GM18526 (cell line): ENCODE measurements around the gene B4GALNT3.

Experiments used
- POLR2A ChIP-seq: IDR thresholded peaks from 3 replicates; pipeline ENCODE4 v1.6.1; 2011; ENCODE audit not compliant: insufficient read length; ENCODE audit errors: extremely low read depth

The B4GALNT3 gene

DNA sequence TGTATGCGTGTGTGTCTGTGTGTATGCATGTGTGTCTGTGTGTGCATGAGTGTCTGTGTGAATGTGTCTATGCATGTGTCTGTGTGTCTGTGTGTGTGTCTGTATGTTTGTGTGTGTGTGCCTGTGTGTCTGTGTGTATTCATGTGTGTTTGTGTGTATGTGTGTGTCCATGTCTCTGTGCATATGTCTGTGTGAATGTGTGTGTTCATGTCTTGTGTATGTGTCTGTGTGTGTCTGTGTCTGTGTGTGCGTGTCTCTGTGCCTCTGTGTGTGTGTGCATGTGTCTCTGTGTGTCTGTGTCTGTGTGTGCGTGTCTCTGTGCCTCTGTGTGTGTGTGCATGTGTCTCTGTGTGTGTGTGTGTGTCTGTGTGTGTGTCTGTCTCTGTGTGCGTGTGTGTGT lies 121.1 kb downstream of the B4GALNT3 start:
- no peak for TF ChIP-seq POLR2A

DNA sequence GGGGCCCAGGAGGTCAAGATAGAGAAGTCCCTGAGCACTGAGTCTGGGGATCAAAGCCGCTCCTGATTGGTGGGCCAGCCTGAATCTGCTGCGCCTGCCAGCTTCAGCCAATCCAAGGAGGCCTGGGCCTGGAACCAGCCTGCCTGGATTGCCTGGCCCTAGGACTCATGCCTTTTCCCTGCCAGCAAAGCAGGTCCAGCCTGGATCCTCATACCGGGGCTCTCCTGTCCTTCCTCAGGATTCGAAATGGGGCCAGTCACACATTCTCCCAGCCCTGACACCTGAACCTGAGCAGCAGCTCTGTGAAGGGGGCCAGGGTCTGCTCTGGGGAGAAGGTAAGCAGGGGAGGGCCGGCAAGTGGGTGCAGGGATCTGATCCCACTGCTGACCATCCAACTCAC lies 121.6 kb downstream of the B4GALNT3 start:
- no peak for TF ChIP-seq POLR2A

DNA sequence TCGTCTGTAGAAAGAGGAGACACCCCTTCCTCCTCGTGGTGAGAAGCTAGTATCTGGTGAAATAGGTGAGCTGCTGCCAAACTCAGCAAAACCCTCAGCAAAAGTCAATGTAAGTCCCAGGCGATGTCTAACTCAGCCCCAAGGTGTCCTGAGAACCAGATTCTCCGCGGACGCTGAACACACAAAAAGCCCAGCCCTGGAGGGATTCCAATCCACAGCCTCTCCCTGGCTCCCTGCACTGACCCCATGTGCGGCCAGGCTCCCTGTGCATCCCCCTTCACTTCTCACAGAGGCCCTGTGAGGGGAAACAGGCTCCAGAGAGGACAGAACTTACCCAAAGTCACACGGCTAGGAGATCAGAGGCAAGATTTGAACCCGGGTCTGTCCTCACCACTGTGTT lies 122.0 kb downstream of the B4GALNT3 start:
- no peak for TF ChIP-seq POLR2A

DNA sequence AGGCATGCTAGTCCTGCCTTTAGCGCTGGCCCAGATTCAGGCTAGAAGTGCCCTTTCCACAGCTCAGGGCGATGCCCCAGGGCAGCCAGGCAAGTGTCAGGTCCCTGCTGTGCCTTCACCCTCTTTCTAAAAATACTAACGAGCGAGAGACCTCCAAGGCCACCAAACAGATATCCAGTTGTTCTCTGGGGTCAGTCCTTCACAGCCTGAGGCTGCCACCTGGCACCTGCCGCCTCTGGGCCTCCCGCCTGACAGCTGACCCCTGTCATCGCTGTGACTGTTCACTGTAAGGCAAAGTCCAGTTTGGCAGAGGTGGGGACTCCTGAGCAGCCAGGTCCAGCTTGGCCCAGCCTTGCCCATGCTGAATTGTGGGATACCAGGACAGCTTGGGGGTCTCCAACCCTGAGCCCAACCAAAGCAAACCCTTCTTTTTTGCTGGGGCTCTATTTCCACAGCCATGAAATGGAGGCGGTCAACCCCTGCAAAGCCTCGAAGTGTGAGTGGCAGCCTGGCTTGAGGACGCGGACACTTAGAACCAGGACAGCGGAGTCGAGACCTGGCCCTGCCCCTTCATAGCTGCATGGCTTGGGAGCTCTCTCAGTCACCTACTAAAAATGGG lies 123.6 kb downstream of the B4GALNT3 start:
- no peak for TF ChIP-seq POLR2A

DNA sequence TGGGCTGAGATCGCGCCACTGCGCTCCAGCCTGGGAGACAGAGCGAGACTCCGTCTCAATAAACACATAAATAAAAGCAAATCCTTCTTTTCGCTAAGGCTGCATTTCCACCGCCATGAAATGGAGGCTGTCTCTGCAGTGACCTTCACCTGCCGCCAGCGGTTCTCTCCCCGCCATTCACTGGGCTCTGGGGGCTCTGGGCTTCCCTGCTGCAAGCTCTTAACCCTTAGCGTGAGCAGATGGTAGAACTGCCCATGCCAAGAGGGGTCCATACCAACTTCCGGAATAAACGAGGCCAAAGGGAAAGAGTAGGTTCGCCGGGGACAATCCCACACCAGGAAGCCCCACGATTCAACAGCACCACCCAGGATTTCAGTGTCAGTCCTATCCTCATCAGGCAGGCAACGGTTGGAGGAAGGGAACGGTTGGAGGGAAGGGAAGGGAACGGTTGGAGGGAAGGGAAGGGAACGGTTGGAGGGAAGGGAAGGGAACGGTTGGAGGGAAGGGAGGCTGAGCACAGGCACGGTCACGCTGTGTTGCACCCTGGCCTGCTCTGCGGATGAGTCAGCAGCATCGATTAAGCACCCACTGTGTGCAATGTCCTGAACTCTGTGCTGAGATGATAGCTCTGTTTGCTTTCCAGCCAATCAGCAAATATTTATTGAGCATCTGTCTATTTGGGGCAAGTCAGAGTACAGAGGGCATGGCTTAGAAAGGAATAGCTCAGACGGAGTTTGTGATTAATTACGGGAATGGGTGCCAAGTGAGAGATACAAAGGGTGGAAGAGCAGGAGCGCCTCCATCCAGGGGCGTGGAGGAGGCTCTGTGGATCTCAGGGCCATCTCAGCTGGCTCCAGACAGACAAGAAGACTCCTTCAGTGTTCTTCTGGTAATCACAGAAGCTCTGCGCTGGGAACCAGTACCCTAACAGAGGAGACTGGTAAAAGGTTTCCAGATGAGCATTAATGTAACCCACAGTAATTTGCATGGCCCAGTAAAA lies 125.6 kb downstream of the B4GALNT3 start:
- TF ChIP-seq POLR2A: no peak

DNA sequence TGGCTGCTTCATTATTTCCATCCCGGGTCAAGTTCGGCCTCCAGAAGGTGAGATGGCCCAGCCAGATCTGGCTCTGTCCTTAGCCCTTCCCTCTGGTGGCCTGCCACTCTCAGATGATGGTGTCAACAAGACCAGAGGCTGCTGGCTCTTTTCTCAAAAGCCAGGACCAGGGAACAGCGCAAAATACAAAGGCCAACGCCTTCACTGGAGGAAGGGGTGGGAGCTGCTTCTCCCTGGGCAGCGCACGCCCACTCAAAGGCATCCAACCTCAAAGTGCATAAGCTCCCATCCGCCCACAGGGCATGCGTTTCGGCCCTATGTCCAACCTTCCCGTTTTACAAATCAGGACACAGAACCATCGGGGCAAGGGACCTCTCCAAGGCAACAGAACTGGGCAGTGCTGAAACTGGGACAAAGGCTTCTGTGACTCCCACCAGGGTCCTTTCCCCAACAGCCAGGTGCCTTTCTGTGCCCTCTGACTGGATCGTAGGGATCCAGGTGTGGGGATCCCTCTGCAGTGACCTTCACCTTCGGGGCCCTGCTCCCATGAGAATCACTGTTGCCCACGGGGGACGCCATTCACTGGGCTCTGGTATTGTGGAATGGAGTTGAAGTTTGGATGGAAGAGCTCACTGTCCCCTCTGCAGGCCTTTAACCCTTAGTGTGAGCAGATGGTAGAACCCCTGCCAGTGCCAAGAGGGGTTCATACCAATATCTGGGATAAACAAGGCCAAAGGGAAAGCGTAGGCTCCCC lies 126.8 kb downstream of the B4GALNT3 start:
- no peak for TF ChIP-seq POLR2A

DNA sequence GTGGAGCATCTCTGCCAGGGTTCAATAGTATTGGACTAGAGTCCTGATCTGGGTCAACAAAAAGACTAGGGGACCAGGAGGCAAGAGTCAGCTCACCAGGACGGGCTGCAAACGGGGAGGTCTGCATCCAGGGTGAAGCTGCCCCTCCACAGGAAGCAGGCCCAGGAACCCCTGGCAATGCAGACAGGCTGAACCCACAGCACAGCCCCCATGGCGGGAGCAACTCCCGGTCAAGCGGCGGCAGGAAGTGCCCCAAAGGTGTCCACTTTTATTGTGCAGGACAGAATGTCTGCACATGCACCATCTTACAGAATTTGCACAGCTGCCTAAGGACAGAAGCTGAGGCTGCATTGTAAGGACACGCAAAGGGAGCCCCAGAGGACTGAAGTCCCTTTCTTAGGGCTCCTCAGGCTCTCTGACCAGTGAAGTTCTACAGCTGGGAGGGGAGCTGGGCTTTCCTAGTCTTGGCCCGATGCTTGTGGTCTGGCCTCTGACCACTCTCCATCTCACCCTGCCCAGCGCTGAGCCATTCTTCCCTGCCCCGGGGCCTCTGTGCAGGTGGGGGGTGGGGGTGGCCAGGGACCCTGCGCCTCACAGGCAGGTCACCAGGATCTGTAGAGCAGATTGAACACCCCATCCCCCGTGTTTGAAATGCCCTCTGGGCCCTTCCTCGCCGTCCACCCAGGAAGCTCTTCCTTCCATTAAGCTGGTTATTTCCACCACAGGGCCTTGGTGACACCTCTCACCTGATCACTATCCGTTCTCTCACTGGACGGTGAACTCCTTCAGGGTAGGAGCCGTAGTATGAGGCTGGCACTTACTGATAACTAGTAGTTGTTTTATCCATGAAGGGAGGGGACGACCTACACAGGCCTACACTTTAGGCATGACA lies 127.6 kb downstream of the B4GALNT3 start:
- TF ChIP-seq POLR2A: no peak

DNA sequence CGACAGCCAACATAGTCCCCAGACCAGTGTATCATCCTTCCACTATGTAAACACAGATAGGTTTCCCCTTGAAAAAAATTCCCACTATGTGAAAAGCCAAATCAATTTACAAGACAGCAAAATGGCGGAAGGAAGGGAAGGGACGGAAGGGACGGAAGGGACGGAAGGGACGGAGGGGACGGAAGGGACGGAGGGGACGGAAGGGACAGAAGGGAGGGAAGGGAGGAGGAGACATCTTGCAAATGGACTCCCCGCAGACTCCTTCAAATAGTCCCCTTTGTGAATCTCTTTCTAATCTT lies 128.2 kb downstream of the B4GALNT3 start:
- TF ChIP-seq POLR2A: no peak

DNA sequence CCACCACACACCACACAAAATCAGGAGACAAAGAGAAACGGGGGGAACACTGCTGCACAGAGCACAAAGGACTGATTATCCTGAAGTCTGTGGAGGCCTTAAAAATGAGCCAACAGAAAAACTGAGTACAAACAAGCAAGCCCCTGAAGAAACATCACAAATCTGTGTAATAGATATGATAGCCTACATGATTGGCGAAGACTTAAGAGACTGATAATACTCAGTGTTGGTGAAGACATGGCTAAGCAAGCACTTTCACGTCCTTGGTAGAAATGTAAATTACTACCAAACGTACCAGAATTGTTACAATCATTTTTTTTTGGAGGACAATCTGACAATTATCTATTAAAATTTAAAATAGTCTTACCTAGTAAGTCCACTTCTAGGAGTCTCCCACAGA lies 128.9 kb downstream of the B4GALNT3 start:
- TF ChIP-seq POLR2A: no peak

DNA sequence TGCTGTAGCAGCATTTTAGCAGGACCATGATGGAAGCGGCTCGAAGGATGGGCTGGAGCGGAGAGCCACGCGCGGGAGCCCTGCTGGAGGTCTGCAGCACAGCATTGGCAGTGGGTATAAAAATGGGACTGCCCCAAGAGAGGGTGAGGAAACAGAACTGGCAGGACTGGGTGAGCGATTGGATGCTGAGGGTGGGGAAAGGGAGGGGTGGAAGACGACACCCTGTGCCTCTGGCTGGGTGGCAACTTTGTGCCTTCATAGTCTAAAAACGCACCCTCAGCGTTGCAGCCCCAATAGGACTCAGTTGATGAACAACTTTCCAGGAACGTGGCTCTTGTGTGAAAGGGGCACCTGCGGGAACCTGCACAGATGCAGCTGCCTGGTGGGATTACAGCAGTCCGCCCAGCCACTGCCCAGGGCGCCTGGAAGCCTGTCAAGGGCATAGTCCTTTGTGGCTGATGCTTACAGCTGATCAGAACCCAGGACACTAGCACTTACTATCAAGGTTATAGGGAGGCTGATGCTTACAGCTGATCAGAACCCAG lies 130.5 kb downstream of the B4GALNT3 start:
- no peak for TF ChIP-seq POLR2A

DNA sequence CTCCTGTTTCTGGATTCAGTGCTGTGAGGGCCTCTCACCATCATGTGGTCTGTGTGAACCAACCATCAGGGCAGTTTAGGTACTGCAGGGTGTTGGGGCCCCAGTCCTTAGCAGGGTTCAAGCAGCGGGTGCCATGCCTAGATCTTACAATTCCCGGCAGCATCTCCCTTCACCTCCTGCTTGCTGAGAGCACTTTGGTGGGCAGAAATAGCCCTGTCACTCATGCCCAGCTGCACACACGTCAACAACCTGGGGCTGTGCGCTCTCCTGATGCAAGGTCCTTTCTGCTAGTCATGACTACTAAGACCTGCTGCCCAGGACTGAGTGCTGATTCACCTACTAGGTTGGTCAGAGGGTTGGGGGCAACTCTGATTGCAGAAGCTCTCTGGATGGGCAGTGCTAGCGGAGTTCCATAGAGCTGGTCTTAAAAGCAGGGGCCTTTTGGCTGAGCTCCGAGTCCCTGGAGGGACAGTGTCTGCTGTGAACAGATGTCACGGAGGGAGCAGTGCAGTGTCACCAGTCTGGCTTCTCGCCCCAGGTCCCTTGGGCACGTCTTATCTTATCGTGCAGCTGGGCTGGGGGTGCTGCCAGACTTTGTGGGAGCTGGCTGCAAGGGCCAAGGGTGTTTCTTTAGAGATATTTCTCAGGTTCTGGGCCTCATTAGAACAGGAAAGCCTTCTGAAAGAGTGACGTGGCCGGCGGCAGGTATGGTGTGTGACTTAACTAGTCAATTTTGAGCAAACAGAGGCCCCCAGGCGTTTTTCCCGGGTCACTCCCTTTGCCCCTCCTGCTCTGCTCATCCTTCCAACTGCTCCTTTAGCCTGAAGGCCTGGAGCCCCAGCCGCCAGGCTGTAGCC lies 131.7 kb downstream of the B4GALNT3 start:
- no peak for TF ChIP-seq POLR2A

DNA sequence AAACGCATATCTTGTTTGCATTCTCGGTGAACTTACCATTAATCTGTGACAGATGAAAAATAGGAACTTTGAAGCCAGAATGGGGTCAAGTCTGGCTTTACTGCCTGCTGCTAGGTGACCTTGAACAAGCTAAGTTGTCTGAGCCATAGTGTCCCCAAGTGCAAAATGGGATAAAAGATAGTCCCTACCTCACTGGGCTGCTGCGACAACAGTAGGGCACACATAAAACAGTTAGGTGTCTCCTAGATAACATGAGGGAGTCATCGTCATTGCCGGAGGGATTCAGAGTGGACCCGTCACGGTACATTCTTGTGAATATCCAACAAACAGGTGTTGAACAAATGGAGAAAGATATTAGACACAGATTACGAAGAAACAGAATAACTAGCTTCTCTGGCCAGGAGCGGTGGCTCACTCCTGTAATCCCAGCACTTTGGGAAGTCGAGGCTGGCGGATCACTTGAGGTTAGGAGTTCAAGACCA lies 132.3 kb downstream of the B4GALNT3 start:
- no peak for TF ChIP-seq POLR2A

DNA sequence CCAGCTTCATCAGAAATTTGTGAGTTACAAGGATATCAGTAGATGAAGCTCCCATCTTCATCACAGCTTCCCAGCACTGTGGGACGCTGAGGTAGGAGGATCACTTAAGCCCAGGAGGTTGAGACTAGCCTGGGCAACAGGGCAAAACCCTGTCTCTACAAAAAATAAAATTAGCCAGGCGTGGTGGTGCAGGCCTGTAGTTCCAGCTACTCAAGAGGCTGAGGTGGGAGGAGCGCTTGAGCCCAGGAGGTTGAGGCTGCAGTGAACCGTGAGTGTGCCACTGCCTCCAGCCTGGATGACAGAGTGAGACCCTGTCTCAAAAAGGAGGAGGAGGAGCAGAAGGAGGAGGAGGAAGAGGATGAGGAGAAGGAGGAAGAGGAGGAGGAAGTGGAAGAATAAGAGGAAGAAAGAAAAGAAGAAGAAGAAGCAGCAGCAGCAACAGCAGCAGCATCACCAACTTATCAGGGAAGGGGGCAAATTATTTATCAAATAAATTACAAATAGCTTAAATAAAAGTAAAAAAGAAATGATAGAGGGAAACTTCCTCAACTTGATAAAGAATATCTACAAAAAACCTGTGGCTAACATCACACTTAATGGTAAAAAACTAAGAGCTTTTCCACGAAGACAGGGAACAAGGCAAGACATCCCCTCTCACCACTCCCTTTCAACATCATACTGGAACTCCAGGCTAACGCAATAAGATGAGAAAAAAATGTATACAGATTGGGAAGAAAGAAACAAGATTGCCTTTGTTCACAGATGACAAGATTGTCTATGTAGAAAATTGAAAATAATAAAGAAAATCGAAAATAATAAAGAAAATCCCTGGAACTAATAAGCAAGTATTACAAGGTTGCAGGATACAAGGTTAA lies 133.9 kb downstream of the B4GALNT3 start:
- no peak for TF ChIP-seq POLR2A
